BJ (cell line): ENCODE measurements around the gene C10orf53. TPM values are rescaled to one million over a fixed set of nuclear protein-coding genes. Genes with fewer than 3 reads are reported as not detected.

Experiments
- CTCF ChIA-PET: fragments of 350-600 bp; formaldehyde crosslinking; extraction: SDS; loops from one replicate; lab custom pipeline; 2021; ENCODE audit warnings: antibody characterized with exemption, inconsistent platforms; lab: Yijun Ruan, JAX
- POLR2A ChIA-PET: fragments of 300-600 bp; sonication (Branson Sonifier 250); formaldehyde crosslinking; extraction: SDS; loops from one replicate; lab custom pipeline; 2021; ENCODE audit warnings: antibody characterized with exemption; lab: Charles Lee
- DNase-seq: peaks from one replicate; pipeline ENCODE4 v3.0.0-alpha.2; 2011; ENCODE audit warnings: low read depth
- H3K27me3 ChIP-seq: 2 replicates; pipeline ENCODE4 v1.6.0; 2011; ENCODE audit warnings: low read length; ENCODE audit not compliant: control insufficient read depth, insufficient read depth
- H3K36me3 ChIP-seq: 2 replicates; pipeline ENCODE4 v1.5.1; 2011; ENCODE audit warnings: low read length; ENCODE audit not compliant: control insufficient read depth, insufficient read depth
- H3K4me3 ChIP-seq: 2 replicates; pipeline ENCODE4 v1.5.1; 2011; ENCODE audit warnings: low read depth, mild to moderate bottlenecking, control low read depth, low read length
- polyA plus RNA-seq: library from polyadenylated mRNA; depleted of rRNA; stranded (reverse); fragments of >200 nt; gene quantifications from 2 replicates; pipeline ENCODE4 v1.2.3, GENCODE V29; 2011
- TF ChIP-seq, protein P1 (sequence below): IDR thresholded peaks from 2 replicates; pipeline ENCODE4 v1.5.1; 2011; ENCODE audit warnings: low read depth, mild to moderate bottlenecking, control low read depth, inconsistent platforms, low read length, moderate library complexity; ENCODE audit not compliant: insufficient read depth

The C10orf53 gene
- polyA plus RNA-seq, 1 experiment: not detected

DNA sequence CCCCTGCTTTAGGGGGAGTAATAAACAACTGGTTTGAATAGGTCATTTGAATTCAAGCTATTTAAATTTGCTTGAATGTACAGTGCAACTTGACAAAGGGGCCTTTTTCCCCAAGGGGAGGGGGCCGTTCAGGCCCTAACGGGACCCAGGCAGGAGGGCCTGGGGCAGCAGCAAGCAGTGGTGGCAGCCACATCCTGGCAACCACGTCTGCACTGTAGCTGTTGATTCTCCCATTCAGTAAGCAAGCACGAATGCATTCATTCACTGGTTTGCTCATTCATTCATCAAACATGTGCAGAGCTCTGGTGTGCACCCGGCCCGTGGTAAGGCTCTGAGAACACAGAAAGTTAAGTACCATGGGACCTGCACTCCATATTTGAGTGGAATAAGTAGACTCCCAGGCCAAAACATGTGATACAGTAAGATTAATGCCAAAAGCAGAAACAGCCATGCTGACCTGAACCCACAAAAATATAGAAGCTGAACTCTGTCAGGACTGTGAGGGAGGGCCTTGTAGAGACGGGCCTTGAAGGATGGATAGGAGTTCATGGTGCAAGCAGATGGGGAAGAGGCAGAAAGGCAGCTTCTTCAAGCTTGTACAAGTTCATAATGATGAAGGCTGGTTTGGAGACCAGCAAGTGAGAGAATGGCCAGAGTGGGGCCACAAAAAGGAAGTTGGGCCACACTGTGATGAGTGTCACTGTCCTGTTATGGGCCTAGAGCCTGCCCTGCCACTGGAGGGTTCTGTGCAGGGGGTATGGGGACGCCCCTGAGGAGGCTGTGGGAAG lies 29.3 kb upstream of the C10orf53 start:
- Histone ChIP-seq H3K36me3 (no peaks in the 10 kb centered on the region), H3K27me3 (peaks cover 21% of the 10 kb centered on the region), H3K4me3 (no peak overlapping the region)
- TF ChIP-seq, protein P1, sequence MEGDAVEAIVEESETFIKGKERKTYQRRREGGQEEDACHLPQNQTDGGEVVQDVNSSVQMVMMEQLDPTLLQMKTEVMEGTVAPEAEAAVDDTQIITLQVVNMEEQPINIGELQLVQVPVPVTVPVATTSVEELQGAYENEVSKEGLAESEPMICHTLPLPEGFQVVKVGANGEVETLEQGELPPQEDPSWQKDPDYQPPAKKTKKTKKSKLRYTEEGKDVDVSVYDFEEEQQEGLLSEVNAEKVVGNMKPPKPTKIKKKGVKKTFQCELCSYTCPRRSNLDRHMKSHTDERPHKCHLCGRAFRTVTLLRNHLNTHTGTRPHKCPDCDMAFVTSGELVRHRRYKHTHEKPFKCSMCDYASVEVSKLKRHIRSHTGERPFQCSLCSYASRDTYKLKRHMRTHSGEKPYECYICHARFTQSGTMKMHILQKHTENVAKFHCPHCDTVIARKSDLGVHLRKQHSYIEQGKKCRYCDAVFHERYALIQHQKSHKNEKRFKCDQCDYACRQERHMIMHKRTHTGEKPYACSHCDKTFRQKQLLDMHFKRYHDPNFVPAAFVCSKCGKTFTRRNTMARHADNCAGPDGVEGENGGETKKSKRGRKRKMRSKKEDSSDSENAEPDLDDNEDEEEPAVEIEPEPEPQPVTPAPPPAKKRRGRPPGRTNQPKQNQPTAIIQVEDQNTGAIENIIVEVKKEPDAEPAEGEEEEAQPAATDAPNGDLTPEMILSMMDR: no peak
- ChIA-PET CTCF (interaction anchor here (1.3 kb wide), 1 partner anchor 15 kb away, joined by 3 read pairs; no protein-coding TSS in a partner anchor), POLR2A (no interaction called here)
- no peak for DNase-seq

DNA sequence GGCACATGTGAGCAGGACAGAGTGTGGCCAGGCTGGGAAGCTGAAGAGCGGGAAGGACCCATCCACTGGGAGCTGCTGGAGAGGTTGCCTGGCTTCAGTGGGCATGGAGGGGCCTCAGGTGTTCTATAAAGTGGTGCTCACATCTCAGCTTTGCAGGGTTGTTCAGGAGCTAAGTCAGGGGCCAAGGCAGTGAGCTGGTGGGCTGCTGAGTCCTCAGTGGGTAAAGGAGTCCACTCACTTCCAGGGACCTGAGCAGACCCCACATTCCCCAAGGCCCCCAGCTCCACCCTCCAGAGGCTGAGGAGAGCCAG lies 28.8 kb upstream of the C10orf53 start:
- TF ChIP-seq, protein P1: no peak

DNA sequence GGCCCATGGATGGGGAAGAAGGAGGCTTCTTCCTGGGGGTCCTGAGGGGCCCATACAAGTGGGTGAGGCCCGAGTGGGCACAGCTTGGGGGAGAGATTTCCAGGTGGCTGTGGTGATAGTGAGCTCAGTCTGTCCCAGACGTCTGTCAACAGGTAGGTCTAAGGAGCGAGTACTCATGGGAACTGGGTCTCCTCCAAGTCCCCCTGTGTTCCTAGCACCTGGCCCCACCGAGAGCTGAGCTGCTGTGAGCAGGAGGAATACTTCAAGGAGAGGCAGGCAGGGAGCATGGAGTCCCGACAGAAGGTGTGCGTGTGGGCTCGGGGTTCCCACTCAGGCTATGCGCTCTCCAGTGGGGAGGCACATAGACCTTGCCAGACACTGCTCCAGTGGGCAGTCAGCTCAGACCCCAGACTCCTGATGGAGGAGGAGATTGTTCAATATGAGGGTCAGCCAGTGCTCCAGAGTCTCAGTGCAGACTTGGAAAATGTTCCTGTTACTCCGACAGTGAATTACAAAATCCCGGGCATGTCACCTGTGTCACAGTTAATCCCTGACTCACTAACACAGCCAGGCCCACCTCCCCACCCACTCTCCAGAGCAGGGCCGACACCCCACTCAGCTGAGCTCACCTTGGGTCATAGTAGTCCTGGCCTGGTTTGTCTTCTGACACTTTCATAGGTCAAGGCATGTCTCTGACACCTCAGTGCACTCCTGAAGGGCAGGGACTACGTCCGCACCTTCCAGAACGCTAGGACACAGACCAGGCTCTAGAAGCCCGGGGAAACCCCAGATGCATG lies 28.2 kb upstream of the C10orf53 start:
- POLR2A ChIA-PET: no interaction called here
- DNase-seq: no peak
- TF ChIP-seq, protein P1: no peak
- H3K4me3 ChIP-seq: no peak overlapping the region
- no peaks in the 10 kb centered on the region for H3K36me3 ChIP-seq
- peaks cover 15% of the 10 kb centered on the region for H3K27me3 ChIP-seq
- CTCF ChIA-PET: no interaction called here

More for the DNA sequence above, 28.8 kb upstream of the C10orf53 start:
- ChIA-PET POLR2A (no interaction called here), CTCF (no interaction called here)
- DNase-seq: no peak
- H3K4me3 ChIP-seq: no peak overlapping the region
- no peaks in the 10 kb centered on the region for H3K36me3 ChIP-seq
- peaks cover 18% of the 10 kb centered on the region for H3K27me3 ChIP-seq

DNA sequence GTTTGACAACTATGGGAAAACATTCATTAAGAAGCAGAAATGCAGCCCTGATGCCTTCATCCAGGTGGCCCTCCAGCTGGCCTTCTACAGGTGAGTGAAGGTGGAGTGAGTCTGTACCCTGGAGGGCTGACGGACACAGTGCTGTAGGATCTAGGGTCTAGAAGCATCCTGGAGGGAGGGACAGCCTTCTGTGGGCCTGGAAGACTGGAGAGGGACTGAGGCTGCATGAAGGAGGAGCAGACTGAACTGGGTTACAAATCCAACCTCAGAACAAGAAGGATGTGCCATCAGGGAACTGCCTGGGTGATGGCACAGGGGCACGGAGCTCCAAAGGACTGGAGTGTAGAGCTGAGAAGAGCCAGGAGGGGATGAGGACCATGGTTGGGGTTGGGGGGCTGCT lies 27.5 kb upstream of the C10orf53 start:
- Histone ChIP-seq H3K4me3 (no peak overlapping the region), H3K36me3 (no peaks in the 10 kb centered on the region), H3K27me3 (peaks cover 13% of the 10 kb centered on the region)
- TF ChIP-seq, protein P1: no peak
- ChIA-PET CTCF (no interaction called here), POLR2A (no interaction called here)
- no peak for DNase-seq

DNA sequence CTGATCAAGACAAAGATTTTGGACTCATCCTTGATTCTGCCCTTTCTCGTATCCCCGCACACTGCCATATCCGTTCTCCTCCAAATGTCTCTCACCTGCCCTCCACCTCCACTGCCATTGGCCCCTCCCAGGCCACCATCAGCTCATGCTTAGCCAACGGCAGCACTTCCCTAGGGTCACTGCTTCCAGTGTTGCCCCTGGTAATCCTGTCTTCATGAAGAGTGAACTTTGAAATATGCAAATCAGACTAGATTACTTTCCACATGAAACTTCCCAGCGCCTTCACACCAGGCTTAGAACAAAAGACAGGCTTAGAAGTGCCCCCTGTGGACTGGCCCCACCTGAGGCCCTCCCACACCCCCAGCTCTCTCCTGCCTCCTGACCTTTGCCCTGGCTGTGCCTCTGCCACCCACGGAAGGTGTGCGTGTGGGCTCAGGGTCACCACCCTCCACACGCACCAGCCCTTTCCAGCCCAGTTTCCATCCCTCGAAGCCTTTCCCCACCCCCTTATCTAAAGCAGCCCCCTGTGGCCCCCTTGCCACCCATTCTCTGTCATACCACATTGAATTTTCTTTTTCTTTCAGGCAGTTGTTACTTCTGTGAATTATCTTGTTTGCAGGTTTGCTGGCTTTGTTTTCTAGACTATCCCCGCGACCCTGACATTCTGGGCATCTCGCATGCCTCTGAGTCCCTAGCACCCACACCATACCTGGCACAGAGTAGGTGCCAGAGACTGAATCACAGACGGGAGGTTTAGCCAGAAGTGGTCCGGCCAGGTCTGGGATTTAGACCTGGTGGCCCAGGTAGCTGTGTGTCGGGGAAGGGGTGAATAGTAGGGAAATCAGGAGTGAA lies 26.8 kb upstream of the C10orf53 start:
- no peak for DNase-seq
- TF ChIP-seq, protein P1: no peak
- Histone ChIP-seq H3K27me3 (peaks cover 12% of the 10 kb centered on the region), H3K4me3 (no peak overlapping the region), H3K36me3 (no peaks in the 10 kb centered on the region)
- ChIA-PET CTCF (no interaction called here), POLR2A (no interaction called here)
